Renal cortex interstitium (tissue), 15 donors: ENCODE data around the gene HNRNPF. TPM values are rescaled to one million over a fixed set of nuclear protein-coding genes. Genes with fewer than 3 reads are reported as not detected.
"Not testable (repeated sequence)": the region's sequence is repeated elsewhere in the genome, so short reads cannot be mapped to it uniquely, and the experiment has no call there.

Experiments used
- DNase-seq, 11 donors: peaks; one replicate each; pipeline ENCODE4 v3.0.0-alpha.2; 2013; ENCODE audit warnings: low read depth in 9 of 11, low spot score in 4 of 11; ENCODE audit errors: extremely low read depth in 1 of 11
- long read RNA-seq, 16 experiments: transcript quantifications; one replicate each; lab custom pipeline, GENCODE V29; 2026
- polyA plus RNA-seq, 3 donors: library from polyadenylated mRNA; unstranded; fragments of 120-200 nt; gene quantifications; one replicate each; pipeline ENCODE4 v1.2.1, GENCODE V29; 2013; ENCODE audit not compliant: insufficient read length in 3 of 3

The HNRNPF gene
- 100 to 1,000 TPM; 214 to 225 (median 217) TPM for polyA plus RNA-seq
- long read RNA-seq, donor 1, transcript HNRNPF-203 (4 exons, 2,617 nt): minor isoform, 7 of 96 reads
- long read RNA-seq, donor 1, transcript HNRNPF-201 (4 exons, 2,186 nt): minor isoform, 8 of 96 reads
- long read RNA-seq, donor 1, transcript HNRNPF-202 (4 exons, 2,670 nt): minor isoform, 8 of 96 reads
- long read RNA-seq, donor 1, transcript HNRNPF-204 (3 exons, 2,755 nt): major isoform, 27 of 96 reads
- long read RNA-seq, donor 1, partial matches to known transcripts: 0 of 96 reads
- long read RNA-seq, donor 1, other reads (novel, unspliced or antisense): 39 of 96 reads
- long read RNA-seq, donor 2, transcript HNRNPF-207 (4 exons, 2,676 nt): minor isoform, 8 of 73 reads
- long read RNA-seq, donor 2, transcript HNRNPF-203 (4 exons, 2,617 nt): minor isoform, 9 of 73 reads
- long read RNA-seq, donor 2, transcript HNRNPF-204 (3 exons, 2,755 nt): major isoform, 20 of 73 reads
- long read RNA-seq, donor 2, transcript HNRNPF-202 (4 exons, 2,670 nt): minor isoform, 6 of 73 reads
- long read RNA-seq, donor 2, partial matches to known transcripts: 0 of 73 reads
- long read RNA-seq, donor 2, other reads (novel, unspliced or antisense): 28 of 73 reads
- long read RNA-seq, donor 3, transcript HNRNPF-203 (4 exons, 2,617 nt): minor isoform, 17 of 147 reads
- long read RNA-seq, donor 3, transcript HNRNPF-204 (3 exons, 2,755 nt): major isoform, 43 of 147 reads
- long read RNA-seq, donor 3, transcript HNRNPF-207 (4 exons, 2,676 nt): minor isoform, 12 of 147 reads
- long read RNA-seq, donor 3, transcript HNRNPF-202 (4 exons, 2,670 nt): minor isoform, 6 of 147 reads
- long read RNA-seq, donor 3, partial matches to known transcripts: 0 of 147 reads
- long read RNA-seq, donor 3, other reads (novel, unspliced or antisense): 66 of 147 reads
- long read RNA-seq, donor 4, transcript HNRNPF-204 (3 exons, 2,755 nt): major isoform, 23 of 93 reads
- long read RNA-seq, donor 4, transcript HNRNPF-207 (4 exons, 2,676 nt): minor isoform, 6 of 93 reads
- long read RNA-seq, donor 4, transcript HNRNPF-201 (4 exons, 2,186 nt): minor isoform, 6 of 93 reads
- long read RNA-seq, donor 4, transcript HNRNPF-203 (4 exons, 2,617 nt): minor isoform, 11 of 93 reads
- long read RNA-seq, donor 4, partial matches to known transcripts: 5 of 93 reads
- long read RNA-seq, donor 4, other reads (novel, unspliced or antisense): 39 of 93 reads
- long read RNA-seq, donor 5: 0 reads
- long read RNA-seq, donor 6, transcript HNRNPF-207 (4 exons, 2,676 nt): minor isoform, 8 of 86 reads
- long read RNA-seq, donor 6, transcript HNRNPF-203 (4 exons, 2,617 nt): minor isoform, 10 of 86 reads
- long read RNA-seq, donor 6, transcript HNRNPF-204 (3 exons, 2,755 nt): major isoform, 35 of 86 reads
- long read RNA-seq, donor 6, partial matches to known transcripts: 0 of 86 reads
- long read RNA-seq, donor 6, other reads (novel, unspliced or antisense): 27 of 86 reads
- long read RNA-seq, donor 7, transcript HNRNPF-202 (4 exons, 2,670 nt): minor isoform, 11 of 140 reads
- long read RNA-seq, donor 7, transcript HNRNPF-203 (4 exons, 2,617 nt): minor isoform, 13 of 140 reads
- long read RNA-seq, donor 7, transcript HNRNPF-204 (3 exons, 2,755 nt): major isoform, 25 of 140 reads
- long read RNA-seq, donor 7, transcript HNRNPF-207 (4 exons, 2,676 nt): minor isoform, 20 of 140 reads
- long read RNA-seq, donor 7, partial matches to known transcripts: 7 of 140 reads
- long read RNA-seq, donor 7, other reads (novel, unspliced or antisense): 55 of 140 reads
- long read RNA-seq, donor 8, transcript HNRNPF-207 (4 exons, 2,676 nt): minor isoform, 22 of 206 reads
- long read RNA-seq, donor 8, transcript HNRNPF-204 (3 exons, 2,755 nt): major isoform, 56 of 206 reads
- long read RNA-seq, donor 8, transcript HNRNPF-203 (4 exons, 2,617 nt): minor isoform, 16 of 206 reads
- long read RNA-seq, donor 8, transcript HNRNPF-202 (4 exons, 2,670 nt): minor isoform, 15 of 206 reads
- long read RNA-seq, donor 8, partial matches to known transcripts: 0 of 206 reads
- long read RNA-seq, donor 8, other reads (novel, unspliced or antisense): 89 of 206 reads
- long read RNA-seq, donor 9, transcript HNRNPF-207 (4 exons, 2,676 nt): minor isoform, 10 of 99 reads
- long read RNA-seq, donor 9, transcript HNRNPF-202 (4 exons, 2,670 nt): minor isoform, 6 of 99 reads
- long read RNA-seq, donor 9, transcript HNRNPF-203 (4 exons, 2,617 nt): minor isoform, 10 of 99 reads
- long read RNA-seq, donor 9, transcript HNRNPF-204 (3 exons, 2,755 nt): major isoform, 25 of 99 reads
- long read RNA-seq, donor 9, partial matches to known transcripts: 0 of 99 reads
- long read RNA-seq, donor 9, other reads (novel, unspliced or antisense): 45 of 99 reads
- long read RNA-seq, donor 10, transcript HNRNPF-204 (3 exons, 2,755 nt): major isoform, 27 of 118 reads
- long read RNA-seq, donor 10, transcript HNRNPF-201 (4 exons, 2,186 nt): minor isoform, 8 of 118 reads
- long read RNA-seq, donor 10, transcript HNRNPF-202 (4 exons, 2,670 nt): minor isoform, 11 of 118 reads
- long read RNA-seq, donor 10, transcript HNRNPF-207 (4 exons, 2,676 nt): minor isoform, 15 of 118 reads
- long read RNA-seq, donor 10, partial matches to known transcripts: 0 of 118 reads
- long read RNA-seq, donor 10, other reads (novel, unspliced or antisense): 50 of 118 reads
- long read RNA-seq, donor 11, transcript HNRNPF-202 (4 exons, 2,670 nt): minor isoform, 6 of 85 reads
- long read RNA-seq, donor 11, transcript HNRNPF-203 (4 exons, 2,617 nt): minor isoform, 9 of 85 reads
- long read RNA-seq, donor 11, transcript HNRNPF-207 (4 exons, 2,676 nt): minor isoform, 12 of 85 reads
- long read RNA-seq, donor 11, transcript HNRNPF-204 (3 exons, 2,755 nt): major isoform, 22 of 85 reads
- long read RNA-seq, donor 11, partial matches to known transcripts: 0 of 85 reads
- long read RNA-seq, donor 11, other reads (novel, unspliced or antisense): 33 of 85 reads
- long read RNA-seq, donor 12, transcript HNRNPF-202 (4 exons, 2,670 nt): minor isoform, 5 of 38 reads
- long read RNA-seq, donor 12, transcript HNRNPF-203 (4 exons, 2,617 nt): major isoform, 6 of 38 reads
- long read RNA-seq, donor 12, partial matches to known transcripts: 0 of 38 reads
- long read RNA-seq, donor 12, other reads (novel, unspliced or antisense): 16 of 38 reads
- long read RNA-seq, donor 13: 0 reads
- long read RNA-seq, donor 14, transcript HNRNPF-207 (4 exons, 2,676 nt): minor isoform, 7 of 104 reads
- long read RNA-seq, donor 14, transcript HNRNPF-204 (3 exons, 2,755 nt): major isoform, 31 of 104 reads
- long read RNA-seq, donor 14, transcript HNRNPF-202 (4 exons, 2,670 nt): minor isoform, 9 of 104 reads
- long read RNA-seq, donor 14, transcript HNRNPF-203 (4 exons, 2,617 nt): minor isoform, 10 of 104 reads
- long read RNA-seq, donor 14, partial matches to known transcripts: 0 of 104 reads
- long read RNA-seq, donor 14, other reads (novel, unspliced or antisense): 47 of 104 reads
- long read RNA-seq, donor 15, transcript HNRNPF-207 (4 exons, 2,676 nt): minor isoform, 7 of 56 reads
- long read RNA-seq, donor 15, transcript HNRNPF-203 (4 exons, 2,617 nt): minor isoform, 6 of 56 reads
- long read RNA-seq, donor 15, transcript HNRNPF-204 (3 exons, 2,755 nt): major isoform, 18 of 56 reads
- long read RNA-seq, donor 15, partial matches to known transcripts: 20 of 56 reads
- long read RNA-seq, donor 15, other reads (novel, unspliced or antisense): 0 of 56 reads
- long read RNA-seq, donor 16, transcript HNRNPF-204 (3 exons, 2,755 nt): major isoform, 81 of 291 reads
- long read RNA-seq, donor 16, transcript HNRNPF-203 (4 exons, 2,617 nt): minor isoform, 37 of 291 reads
- long read RNA-seq, donor 16, transcript HNRNPF-202 (4 exons, 2,670 nt): minor isoform, 13 of 291 reads
- long read RNA-seq, donor 16, transcript HNRNPF-207 (4 exons, 2,676 nt): minor isoform, 23 of 291 reads
- long read RNA-seq, donor 16, partial matches to known transcripts: 0 of 291 reads
- long read RNA-seq, donor 16, other reads (novel, unspliced or antisense): 128 of 291 reads

GRCh38 chr10:43408710-43409384 lies at the start of gene HNRNPF:
TSS of gene HNRNPF (minus strand) at chr10:43409186. CDS start at chr10:43387884, 21,302 bp downstream.
- DNase-seq: peak; percentile 80 to 95 (median 94)

- DNase-seq: no peak
Measured at GRCh38 chr10:43458227-43458626, 49.2 kb upstream of the HNRNPF start.

GRCh38 chr10:43456561-43456960 lies 47.6 kb upstream of the HNRNPF start:
- not testable (repeated sequence) for DNase-seq

GRCh38 chr10:43454025-43454424 lies 45.0 kb upstream of the HNRNPF start:
- DNase-seq: not testable (repeated sequence)

GRCh38 chr10:43453266-43453831 lies 44.4 kb upstream of the HNRNPF start:
- DNase-seq: no peak

- no peak for DNase-seq
Measured at GRCh38 chr10:43452356-43452914, 43.4 kb upstream of the HNRNPF start.

- DNase-seq: no peak
Measured at GRCh38 chr10:43448742-43449141, 39.8 kb upstream of the HNRNPF start.

GRCh38 chr10:43446219-43447017 lies 37.4 kb upstream of the HNRNPF start:
- not testable (repeated sequence) for DNase-seq

- no peak for DNase-seq
Measured at GRCh38 chr10:43444897-43445466, 36.0 kb upstream of the HNRNPF start.

GRCh38 chr10:43444323-43444722 lies 35.3 kb upstream of the HNRNPF start:
- no peak for DNase-seq

GRCh38 chr10:43440463-43441134 lies 31.6 kb upstream of the HNRNPF start:
- no peak for DNase-seq
